Nephron (organoid): ENCODE data around the gene JADE3.

ENCODE experiments used
- H3K27ac Mint-ChIP-seq, 3 experiments: 2 replicates each; pipeline ENCODE4 v1.8.0; 2020; ENCODE audit warnings: mixed read lengths in 3 of 3, mild to moderate bottlenecking in 2 of 3, moderate library complexity in 1 of 3
- H3K27me3 Mint-ChIP-seq: 2 replicates; pipeline ENCODE4 v1.8.0; 2021; ENCODE audit warnings: low read depth, mild to moderate bottlenecking, moderate library complexity, mixed read lengths
- H3K36me3 Mint-ChIP-seq: 2 replicates; pipeline ENCODE4 v1.8.0; 2020; ENCODE audit warnings: low read depth, mixed read lengths
- H3K4me1 Mint-ChIP-seq: 2 replicates; pipeline ENCODE4 v1.8.0; 2020; ENCODE audit warnings: mixed read lengths
- H3K4me3 Mint-ChIP-seq, 3 experiments: 2 replicates each; pipeline ENCODE4 v1.8.0; 2020; ENCODE audit warnings: mild to moderate bottlenecking in 3 of 3, mixed read lengths in 3 of 3, moderate library complexity in 2 of 3
- H3K9me3 Mint-ChIP-seq: 2 replicates; pipeline ENCODE4 v1.8.0; 2020; ENCODE audit warnings: mixed read lengths
- TF ChIP-seq, protein P1 (sequence below), 3 experiments: fragments of 200-600 bp; sonication (generic); IDR thresholded peaks; one replicate each; pipeline ENCODE4 v1.5.0; 2021; ENCODE audit warnings: antibody characterized with exemption in 3 of 3; ENCODE audit not compliant: unreplicated experiment in 3 of 3

Gene JADE3

GRCh38 chrX:46991664-46992063 lies 79.4 kb downstream of the JADE3 start:
- H3K27me3 Mint-ChIP-seq: no peaks in the 10 kb centered on the region
- TF ChIP-seq, protein P1, sequence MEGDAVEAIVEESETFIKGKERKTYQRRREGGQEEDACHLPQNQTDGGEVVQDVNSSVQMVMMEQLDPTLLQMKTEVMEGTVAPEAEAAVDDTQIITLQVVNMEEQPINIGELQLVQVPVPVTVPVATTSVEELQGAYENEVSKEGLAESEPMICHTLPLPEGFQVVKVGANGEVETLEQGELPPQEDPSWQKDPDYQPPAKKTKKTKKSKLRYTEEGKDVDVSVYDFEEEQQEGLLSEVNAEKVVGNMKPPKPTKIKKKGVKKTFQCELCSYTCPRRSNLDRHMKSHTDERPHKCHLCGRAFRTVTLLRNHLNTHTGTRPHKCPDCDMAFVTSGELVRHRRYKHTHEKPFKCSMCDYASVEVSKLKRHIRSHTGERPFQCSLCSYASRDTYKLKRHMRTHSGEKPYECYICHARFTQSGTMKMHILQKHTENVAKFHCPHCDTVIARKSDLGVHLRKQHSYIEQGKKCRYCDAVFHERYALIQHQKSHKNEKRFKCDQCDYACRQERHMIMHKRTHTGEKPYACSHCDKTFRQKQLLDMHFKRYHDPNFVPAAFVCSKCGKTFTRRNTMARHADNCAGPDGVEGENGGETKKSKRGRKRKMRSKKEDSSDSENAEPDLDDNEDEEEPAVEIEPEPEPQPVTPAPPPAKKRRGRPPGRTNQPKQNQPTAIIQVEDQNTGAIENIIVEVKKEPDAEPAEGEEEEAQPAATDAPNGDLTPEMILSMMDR (IDR thresholded peaks at IDR 0.05; ENCODE audit: unreplicated experiment in 3 of 3): no peak
- H3K36me3 Mint-ChIP-seq: peaks cover 50% of the 10 kb centered on the region
- no peak overlapping the region for H3K27ac Mint-ChIP-seq
- no peaks in the 10 kb centered on the region for H3K4me1 Mint-ChIP-seq
- H3K4me3 Mint-ChIP-seq: no peak overlapping the region
- peaks cover 33% of the 10 kb centered on the region for H3K9me3 Mint-ChIP-seq

DNA sequence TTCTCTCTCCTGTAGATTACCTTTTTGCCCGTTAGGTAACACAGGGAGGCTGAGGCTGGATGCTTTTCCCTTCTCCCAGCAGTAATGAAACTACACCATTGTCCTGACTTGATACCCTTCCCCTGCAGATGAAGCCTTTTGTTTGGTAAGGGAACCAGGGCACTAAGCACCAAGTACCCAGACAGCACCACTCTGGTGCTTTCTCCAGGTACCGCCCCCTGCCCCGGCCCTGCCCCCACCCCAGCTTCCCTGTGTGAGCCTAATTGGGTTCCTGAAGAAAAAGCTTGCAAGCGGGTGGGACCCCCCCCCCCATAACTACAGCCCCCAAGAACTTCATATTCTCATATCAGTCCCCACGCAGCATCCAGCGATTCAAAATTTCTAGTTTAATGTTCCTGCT lies 79.8 kb downstream of the JADE3 start:
- Mint-ChIP-seq H3K27ac (no peak overlapping the region), H3K27me3 (no peaks in the 10 kb centered on the region), H3K9me3 (peaks cover 33% of the 10 kb centered on the region), H3K4me1 (no peaks in the 10 kb centered on the region), H3K36me3 (peaks cover 51% of the 10 kb centered on the region), H3K4me3 (no peak overlapping the region)
- TF ChIP-seq, protein P1 (IDR thresholded peaks at IDR 0.05; ENCODE audit: unreplicated experiment in 3 of 3): no peak

DNA sequence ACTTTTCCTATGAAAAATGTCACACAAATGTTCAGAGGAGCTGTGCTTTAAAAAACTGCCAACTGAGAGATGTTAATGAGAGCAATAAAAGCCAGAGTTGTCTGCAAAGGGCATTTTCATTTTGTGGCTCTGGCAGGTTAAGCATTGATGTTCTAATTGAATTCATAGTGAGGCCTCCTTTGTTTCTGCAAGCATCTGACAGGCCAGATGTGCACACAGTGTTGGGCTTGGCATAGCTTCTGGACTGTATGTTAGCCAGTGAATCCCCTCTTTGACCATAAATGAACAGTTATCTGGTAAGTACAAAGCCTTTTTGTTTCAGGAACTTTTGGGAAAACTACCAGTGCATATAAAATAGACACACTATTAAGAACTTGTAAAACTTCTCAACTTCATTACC lies 81.9 kb downstream of the JADE3 start:
- no peak overlapping the region for H3K4me3 Mint-ChIP-seq
- H3K9me3 Mint-ChIP-seq: peaks cover 29% of the 10 kb centered on the region

DNA sequence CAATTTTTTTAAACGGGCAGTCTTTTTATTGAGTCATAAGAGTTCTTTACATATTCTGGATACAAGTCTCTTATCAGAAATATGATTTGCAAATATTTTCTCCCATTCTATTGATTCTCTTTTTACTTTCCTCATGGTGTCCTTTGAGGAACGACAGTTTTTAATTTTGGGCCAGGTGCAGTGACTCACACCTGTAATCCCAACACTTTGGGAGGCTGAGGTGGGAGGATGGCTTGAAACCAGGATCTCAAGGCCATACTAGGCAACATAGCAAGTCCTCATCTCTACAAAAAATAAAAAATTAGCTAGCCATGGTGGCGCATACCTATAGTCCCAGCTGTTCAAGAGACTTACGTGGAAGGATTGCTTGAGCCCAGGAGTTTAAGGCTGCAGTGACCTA lies 99.9 kb downstream of the JADE3 start:
- no peak overlapping the region for H3K4me3 Mint-ChIP-seq
- H3K36me3 Mint-ChIP-seq: peaks cover 15% of the 10 kb centered on the region
- no peaks in the 10 kb centered on the region for H3K27me3 Mint-ChIP-seq
- H3K27ac Mint-ChIP-seq: no peak overlapping the region
- no peaks in the 10 kb centered on the region for H3K4me1 Mint-ChIP-seq
- peaks cover 11% of the 10 kb centered on the region for H3K9me3 Mint-ChIP-seq
- TF ChIP-seq, protein P1 (IDR thresholded peaks at IDR 0.05; ENCODE audit: unreplicated experiment in 3 of 3): no peak

More for the DNA sequence above, 81.9 kb downstream of the JADE3 start:
- H3K27ac Mint-ChIP-seq: peak overlapping the region in 1 of 3 experiments; percentile 19
- no peaks in the 10 kb centered on the region for H3K4me1 Mint-ChIP-seq
- H3K27me3 Mint-ChIP-seq: no peaks in the 10 kb centered on the region
- TF ChIP-seq, protein P1 (IDR thresholded peaks at IDR 0.05; ENCODE audit: unreplicated experiment in 3 of 3): no peak
- H3K36me3 Mint-ChIP-seq: peaks cover 53% of the 10 kb centered on the region

DNA sequence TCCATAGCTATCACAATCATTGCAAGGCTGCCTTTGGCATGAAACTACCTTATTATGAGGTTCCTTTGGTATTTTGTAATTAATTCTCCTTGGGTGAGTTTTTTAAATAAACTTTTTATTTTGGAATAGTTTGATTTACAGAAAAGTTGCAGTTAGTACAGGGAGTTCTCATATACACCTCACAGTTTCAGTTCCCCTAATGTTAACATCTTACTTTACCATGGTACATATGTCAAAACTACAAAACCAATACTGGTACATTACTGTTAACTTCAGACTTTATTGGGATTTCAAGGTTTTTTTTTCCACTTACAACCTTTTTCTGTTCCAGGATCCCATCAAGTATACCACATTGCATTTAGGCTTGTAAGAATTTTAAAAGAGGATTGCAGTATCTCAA lies 114.0 kb downstream of the JADE3 start:
- H3K36me3 Mint-ChIP-seq: no peaks in the 10 kb centered on the region
- H3K9me3 Mint-ChIP-seq: no peaks in the 10 kb centered on the region
- no peaks in the 10 kb centered on the region for H3K27me3 Mint-ChIP-seq
- TF ChIP-seq, protein P1 (IDR thresholded peaks at IDR 0.05; ENCODE audit: unreplicated experiment in 3 of 3): no peak
- H3K27ac Mint-ChIP-seq: no peak overlapping the region
- H3K4me1 Mint-ChIP-seq: no peaks in the 10 kb centered on the region
- no peak overlapping the region for H3K4me3 Mint-ChIP-seq

GRCh38 chrX:47030339-47030738 lies 118.1 kb downstream of the JADE3 start:
- Mint-ChIP-seq H3K4me1 (no peaks in the 10 kb centered on the region), H3K27ac (no peak overlapping the region), H3K9me3 (no peaks in the 10 kb centered on the region), H3K4me3 (no peak overlapping the region), H3K27me3 (no peaks in the 10 kb centered on the region), H3K36me3 (peaks cover 14% of the 10 kb centered on the region)
- TF ChIP-seq, protein P1 (IDR thresholded peaks at IDR 0.05; ENCODE audit: unreplicated experiment in 3 of 3): peak in 2 of 3 experiments; percentile 47 to 59
